Measurements from ENCODE around the gene DNASE2.

DNASE2 gene

GRCh38 chr19:12913851-12914690 is 32.8 kb upstream of the DNASE2 start:
- H3F3A ChIP-seq (ENCODE audit: insufficient read depth, low read length), result peaks cover 21% of the 10 kb centered on the region
- H3K79me2 ChIP-seq (ENCODE audit: low read length), result no peaks in the 10 kb centered on the region
- no peaks in the 10 kb centered on the region for H3K36me3 ChIP-seq (replicated peaks; ENCODE audit: insufficient read depth, low read length)
- no peaks in the 10 kb centered on the region for H3K9me2 ChIP-seq (replicated peaks; ENCODE audit: insufficient read depth, low read length)
- DNase-seq, result peak; percentile 76
- H3K9me3 ChIP-seq (replicated peaks; ENCODE audit: insufficient read depth, low read length), result no peaks in the 10 kb centered on the region
- H2AFZ ChIP-seq (ENCODE audit: low read length), result peak overlapping the region; percentile 86
- peak overlapping the region; percentile 12; the same call in 1 of the 2 replicates for H3K9ac ChIP-seq (ENCODE audit: low read length)
- H3K4me2 ChIP-seq (ENCODE audit: low read depth, low read length), result peak overlapping the region; percentile 58
- peaks cover 32% of the 10 kb centered on the region for H3K4me1 ChIP-seq (ENCODE audit: low read length)
- H4K20me1 ChIP-seq (ENCODE audit: insufficient read depth, low read length), result no peaks in the 10 kb centered on the region
- 0 out of 2 replicates have a peak overlapping the region, but pooled peaks have one; percentile 7 for H3K4me3 ChIP-seq (ENCODE audit: low read length)
- TF ChIP-seq CTCF (IDR thresholded peaks at IDR 0.05; ENCODE audit: low read length) (no peak), EZH2phosphoT487 (IDR thresholded peaks at IDR 0.05; ENCODE audit: low read length) (no peak), EZH2 (optimal IDR thresholded peaks at IDR 0.05; ENCODE audit: low read depth, low read length) (no peak)
- H3K27me3 ChIP-seq (replicated peaks; ENCODE audit: insufficient read depth, low read length), result no peaks in the 10 kb centered on the region
- peak overlapping the region; percentile 62 for H3K27ac ChIP-seq (ENCODE audit: low read length)

DNA sequence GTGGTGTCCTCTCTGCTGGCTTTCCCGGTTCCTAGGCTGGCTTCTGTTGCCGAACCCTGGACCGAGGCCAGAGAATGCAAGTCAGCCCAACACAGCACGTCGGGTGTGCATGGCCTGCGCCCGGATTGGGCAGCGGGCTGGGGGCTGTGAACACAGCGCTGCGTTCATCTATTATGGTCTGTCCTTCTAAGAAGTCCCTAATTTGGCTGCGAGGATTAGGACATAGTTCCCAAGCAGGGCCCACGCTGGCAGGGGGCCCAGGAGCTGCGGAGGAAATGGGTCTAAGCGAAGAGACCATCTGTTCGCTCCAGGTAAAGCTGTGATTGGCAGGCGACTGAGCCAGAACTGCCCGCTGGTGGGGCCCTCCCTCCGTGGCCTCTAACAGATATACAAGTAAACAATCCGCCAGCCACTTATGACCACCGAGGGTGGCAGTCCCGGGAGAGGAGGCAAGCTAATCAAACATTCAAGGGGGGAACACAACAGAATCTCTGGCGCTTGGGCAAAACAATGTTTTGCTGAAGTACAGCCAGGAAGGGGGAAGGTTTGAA is 31.8 kb upstream of the DNASE2 start:
- Histone ChIP-seq H4K20me1 (ENCODE audit: insufficient read depth, low read length) (no peaks in the 10 kb centered on the region), H3K36me3 (replicated peaks; ENCODE audit: insufficient read depth, low read length) (no peaks in the 10 kb centered on the region), H3K4me2 (ENCODE audit: low read depth, low read length) (peak overlapping the region; percentile 26), H3K27me3 (replicated peaks; ENCODE audit: insufficient read depth, low read length) (no peaks in the 10 kb centered on the region), H3K4me3 (ENCODE audit: low read length) (no peak overlapping the region), H3F3A (ENCODE audit: insufficient read depth, low read length) (peaks cover 25% of the 10 kb centered on the region), H3K9me2 (replicated peaks; ENCODE audit: insufficient read depth, low read length) (no peaks in the 10 kb centered on the region), H3K79me2 (ENCODE audit: low read length) (no peaks in the 10 kb centered on the region), H3K9ac (ENCODE audit: low read length) (no peak overlapping the region; the same call in 1 of the 2 replicates), H2AFZ (ENCODE audit: low read length) (no peak overlapping the region), H3K4me1 (ENCODE audit: low read length) (peaks cover 35% of the 10 kb centered on the region), H3K27ac (ENCODE audit: low read length) (peak overlapping the region; percentile 38; the same call in 1 of the 2 replicates), H3K9me3 (replicated peaks; ENCODE audit: insufficient read depth, low read length) (no peaks in the 10 kb centered on the region)
- TF ChIP-seq CTCF (IDR thresholded peaks at IDR 0.05; ENCODE audit: low read length), result no peak
- TF ChIP-seq EZH2 (optimal IDR thresholded peaks at IDR 0.05; ENCODE audit: low read depth, low read length), result no peak
- TF ChIP-seq EZH2phosphoT487 (IDR thresholded peaks at IDR 0.05; ENCODE audit: low read length), result no peak
- DNase-seq, result no peak

DNA sequence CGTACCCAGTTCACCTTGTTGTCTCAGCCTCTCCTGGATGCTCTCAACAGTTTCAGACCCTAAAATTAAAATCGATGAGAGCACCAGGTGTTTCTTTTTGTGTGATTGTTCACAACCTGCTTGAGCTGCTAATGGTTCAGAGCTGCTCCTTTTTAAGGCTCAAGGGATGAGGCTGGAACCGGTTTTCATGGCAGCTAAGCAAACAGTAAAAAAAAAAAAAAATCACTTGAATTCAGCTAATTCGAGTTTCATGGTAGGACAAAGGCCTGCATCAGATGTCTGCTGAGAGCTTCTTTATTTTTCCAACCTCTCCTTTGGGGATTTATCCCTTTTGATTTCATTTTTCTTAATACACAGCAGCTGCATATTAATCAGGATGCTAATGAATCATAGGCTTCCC is 31.3 kb upstream of the DNASE2 start:
- no peak overlapping the region for H3K4me3 ChIP-seq (ENCODE audit: low read length)
- H2AFZ ChIP-seq (ENCODE audit: low read length), result 0 out of 2 replicates have a peak overlapping the region, but pooled peaks have one; percentile 8
- H3K9ac ChIP-seq (ENCODE audit: low read length), result no peak overlapping the region; the same call in 1 of the 2 replicates

More for the DNA sequence above, 31.3 kb upstream of the DNASE2 start:
- DNase-seq, result peak; percentile 38
- H3K27me3 ChIP-seq (replicated peaks; ENCODE audit: insufficient read depth, low read length), result no peaks in the 10 kb centered on the region
- H3K9me2 ChIP-seq (replicated peaks; ENCODE audit: insufficient read depth, low read length), result no peaks in the 10 kb centered on the region
- H3K79me2 ChIP-seq (ENCODE audit: low read length), result no peaks in the 10 kb centered on the region
- no peaks in the 10 kb centered on the region for H3K36me3 ChIP-seq (replicated peaks; ENCODE audit: insufficient read depth, low read length)
- TF ChIP-seq EZH2 (optimal IDR thresholded peaks at IDR 0.05; ENCODE audit: low read depth, low read length) (no peak), EZH2phosphoT487 (IDR thresholded peaks at IDR 0.05; ENCODE audit: low read length) (no peak), CTCF (IDR thresholded peaks at IDR 0.05; ENCODE audit: low read length) (no peak)
- no peaks in the 10 kb centered on the region for H3K9me3 ChIP-seq (replicated peaks; ENCODE audit: insufficient read depth, low read length)
- no peaks in the 10 kb centered on the region for H4K20me1 ChIP-seq (ENCODE audit: insufficient read depth, low read length)
- H3K27ac ChIP-seq (ENCODE audit: low read length), result peak overlapping the region; percentile 38; the same call in 1 of the 2 replicates
- H3K4me1 ChIP-seq (ENCODE audit: low read length), result peaks cover 35% of the 10 kb centered on the region
- peak overlapping the region; percentile 26; the same call in 1 of the 2 replicates for H3K4me2 ChIP-seq (ENCODE audit: low read depth, low read length)
- H3F3A ChIP-seq (ENCODE audit: insufficient read depth, low read length), result peaks cover 25% of the 10 kb centered on the region
